ENCODE data around the gene CYTH2. TPM values are rescaled to one million over a fixed set of nuclear protein-coding genes. Genes with fewer than 3 reads are reported as not detected.
A peak's percentile ranks its signal among the peaks of the same experiment; 100 is the strongest.
"Not testable (repeated sequence)": the region's sequence is repeated elsewhere in the genome, so short reads cannot be mapped to it uniquely, and the experiment has no call there.

Gene CYTH2
- total and polyA plus RNA-seq, 11 donors = 12.3 to 55.3 (median 31.0) TPM

- H3K27me3 ChIP-seq = peaks cover 0 to 41% (median 29%) of the 10 kb centered on the region in 9 donors
- intact Hi-C loops (cut with DNase I) = loop anchor here in 3 of 10 donors (5.0 kb wide), 1 partner anchor 68 kb away; no protein-coding TSS in a partner anchor
- no peak overlapping the region for H3K27ac ChIP-seq
- 33 to 49% (median 37%) methylated on average over 10 to 11 of the region's 11 CpGs for WGBS, 4 donors
- H3K36me3 ChIP-seq = no peaks in the 10 kb centered on the region
- no peaks in the 10 kb centered on the region for H3K9me3 ChIP-seq
- H3K4me3 ChIP-seq = peak overlapping the region in 6 of 12 donors; percentile 53 to 80 (median 64)
- no peak for ATAC-seq
- no peak for TF ChIP-seq POLR2A (IDR thresholded peaks at IDR 0.05)
- TF ChIP-seq, protein P1, sequence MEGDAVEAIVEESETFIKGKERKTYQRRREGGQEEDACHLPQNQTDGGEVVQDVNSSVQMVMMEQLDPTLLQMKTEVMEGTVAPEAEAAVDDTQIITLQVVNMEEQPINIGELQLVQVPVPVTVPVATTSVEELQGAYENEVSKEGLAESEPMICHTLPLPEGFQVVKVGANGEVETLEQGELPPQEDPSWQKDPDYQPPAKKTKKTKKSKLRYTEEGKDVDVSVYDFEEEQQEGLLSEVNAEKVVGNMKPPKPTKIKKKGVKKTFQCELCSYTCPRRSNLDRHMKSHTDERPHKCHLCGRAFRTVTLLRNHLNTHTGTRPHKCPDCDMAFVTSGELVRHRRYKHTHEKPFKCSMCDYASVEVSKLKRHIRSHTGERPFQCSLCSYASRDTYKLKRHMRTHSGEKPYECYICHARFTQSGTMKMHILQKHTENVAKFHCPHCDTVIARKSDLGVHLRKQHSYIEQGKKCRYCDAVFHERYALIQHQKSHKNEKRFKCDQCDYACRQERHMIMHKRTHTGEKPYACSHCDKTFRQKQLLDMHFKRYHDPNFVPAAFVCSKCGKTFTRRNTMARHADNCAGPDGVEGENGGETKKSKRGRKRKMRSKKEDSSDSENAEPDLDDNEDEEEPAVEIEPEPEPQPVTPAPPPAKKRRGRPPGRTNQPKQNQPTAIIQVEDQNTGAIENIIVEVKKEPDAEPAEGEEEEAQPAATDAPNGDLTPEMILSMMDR (IDR thresholded peaks at IDR 0.05) = no peak
- DNase-seq = no peak
- peaks cover 0 to 26% (median 3%) of the 10 kb centered on the region in 12 donors for H3K4me1 ChIP-seq
Measured at GRCh38 chr19:48514123-48514458, 44.9 kb downstream of the CYTH2 start.

GRCh38 chr19:48516536-48516935 is 47.4 kb downstream of the CYTH2 start:
- TF ChIP-seq, protein P1 (IDR thresholded peaks at IDR 0.05) = no peak
- TF ChIP-seq POLR2A (IDR thresholded peaks at IDR 0.05) = no peak
- ATAC-seq = no peak
- WGBS, 4 donors = 67 to 80% (median 74%) methylated on average over 8 of the region's 8 CpGs

DNA sequence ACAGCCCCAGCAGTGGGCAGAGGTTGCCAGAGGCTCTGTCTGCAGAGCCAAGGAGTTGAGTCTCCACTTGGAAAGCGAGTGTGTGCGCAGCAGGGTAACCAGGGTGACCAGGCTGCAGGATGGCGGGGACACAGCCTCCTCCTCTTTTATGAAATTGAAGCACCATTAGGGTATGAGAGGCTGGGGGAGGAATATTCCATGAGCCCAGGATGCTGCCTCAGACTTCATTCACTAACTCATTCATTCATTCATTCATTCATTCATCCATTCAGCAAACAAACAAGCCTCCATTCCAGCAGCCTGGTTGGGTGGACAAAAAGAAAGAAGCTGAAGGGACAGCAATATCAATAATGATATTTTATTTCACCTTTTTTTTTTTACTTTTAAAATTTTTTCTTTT is 49.0 kb downstream of the CYTH2 start:
- peaks cover 0 to 13% (median 5%) of the 10 kb centered on the region in 9 donors for H3K27me3 ChIP-seq
- TF ChIP-seq, protein P1 (IDR thresholded peaks at IDR 0.05) = no peak
- no peak for ATAC-seq

More at GRCh38 chr19:48516536-48516935, 47.4 kb downstream of the CYTH2 start:
- intact Hi-C loops (cut with DNase I) = no loop called here
- peaks cover 0 to 15% (median 0%) of the 10 kb centered on the region in 12 donors for H3K4me1 ChIP-seq
- no peak overlapping the region for H3K27ac ChIP-seq
- no peak for DNase-seq
- H3K27me3 ChIP-seq = peaks cover 0 to 29% (median 17%) of the 10 kb centered on the region in 9 donors
- no peak overlapping the region for H3K4me3 ChIP-seq
- no peaks in the 10 kb centered on the region for H3K9me3 ChIP-seq
- H3K36me3 ChIP-seq = no peaks in the 10 kb centered on the region

DNA sequence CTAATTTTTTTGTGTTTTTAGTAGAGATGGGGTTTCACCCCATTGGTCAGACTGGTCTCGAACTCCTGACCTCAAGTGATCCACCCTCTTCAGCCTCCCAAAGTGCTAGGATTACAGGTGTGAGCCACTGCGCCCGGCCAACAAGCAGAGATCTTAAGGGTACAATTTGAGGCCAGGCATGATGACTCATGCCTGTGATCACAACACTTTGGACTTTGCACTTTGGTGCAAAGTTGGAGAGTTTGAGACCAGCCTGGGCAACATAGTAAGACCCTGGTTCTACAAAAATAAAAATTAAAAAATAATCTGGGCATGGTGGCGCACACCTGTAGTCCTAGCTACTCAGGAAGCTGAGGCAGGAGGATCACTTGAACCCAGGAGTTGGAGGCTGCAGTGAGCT is 50.3 kb downstream of the CYTH2 start:
- H3K27me3 ChIP-seq; DNase-seq; H3K36me3 ChIP-seq; intact Hi-C loops (cut with DNase I); H3K9me3 ChIP-seq; H3K4me3 ChIP-seq; H3K27ac ChIP-seq; H3K4me1 ChIP-seq; ATAC-seq: not testable (repeated sequence)
- 89 to 94% (median 90%) methylated on average over 4 of the region's 4 CpGs for WGBS, 4 donors

More for the DNA sequence above, 49.0 kb downstream of the CYTH2 start:
- no peak overlapping the region for H3K4me3 ChIP-seq
- intact Hi-C loops (cut with DNase I) = no loop called here
- DNase-seq = no peak
- peaks cover 0 to 10% (median 0%) of the 10 kb centered on the region in 12 donors for H3K4me1 ChIP-seq
- H3K27ac ChIP-seq = no peak overlapping the region
- H3K9me3 ChIP-seq = no peaks in the 10 kb centered on the region
- WGBS, 4 donors = 61 to 92% (median 81%) methylated on average over 3 of the region's 3 CpGs
- H3K36me3 ChIP-seq = no peaks in the 10 kb centered on the region

GRCh38 chr19:48520134-48520533 is 51.0 kb downstream of the CYTH2 start:
- Histone ChIP-seq H3K36me3 (no peaks in the 10 kb centered on the region), H3K27ac (no peak overlapping the region), H3K9me3 (peaks cover 0 to 13% (median 7%) of the 10 kb centered on the region in 12 donors), H3K4me1 (no peaks in the 10 kb centered on the region), H3K27me3 (no peaks in the 10 kb centered on the region), H3K4me3 (no peak overlapping the region)
- intact Hi-C loops (cut with DNase I) = no loop called here
- ATAC-seq (no peak), DNase-seq (no peak)
- TF ChIP-seq POLR2A (IDR thresholded peaks at IDR 0.05) = no peak
- TF ChIP-seq, protein P1 (IDR thresholded peaks at IDR 0.05) = no peak
- WGBS, 4 donors = 63 to 80% (median 76%) methylated on average over 4 of the region's 4 CpGs
